CD4-positive, alpha-beta T cell treated with Interferon alpha-2 for 1 hour (primary cell): ENCODE data around the gene NCAM1.

Experiments used
- DNase-seq, 2 donors: peaks; one replicate each; pipeline ENCODE4 v3.0.0-alpha.2; 2020 to 2022

Gene NCAM1

DNA sequence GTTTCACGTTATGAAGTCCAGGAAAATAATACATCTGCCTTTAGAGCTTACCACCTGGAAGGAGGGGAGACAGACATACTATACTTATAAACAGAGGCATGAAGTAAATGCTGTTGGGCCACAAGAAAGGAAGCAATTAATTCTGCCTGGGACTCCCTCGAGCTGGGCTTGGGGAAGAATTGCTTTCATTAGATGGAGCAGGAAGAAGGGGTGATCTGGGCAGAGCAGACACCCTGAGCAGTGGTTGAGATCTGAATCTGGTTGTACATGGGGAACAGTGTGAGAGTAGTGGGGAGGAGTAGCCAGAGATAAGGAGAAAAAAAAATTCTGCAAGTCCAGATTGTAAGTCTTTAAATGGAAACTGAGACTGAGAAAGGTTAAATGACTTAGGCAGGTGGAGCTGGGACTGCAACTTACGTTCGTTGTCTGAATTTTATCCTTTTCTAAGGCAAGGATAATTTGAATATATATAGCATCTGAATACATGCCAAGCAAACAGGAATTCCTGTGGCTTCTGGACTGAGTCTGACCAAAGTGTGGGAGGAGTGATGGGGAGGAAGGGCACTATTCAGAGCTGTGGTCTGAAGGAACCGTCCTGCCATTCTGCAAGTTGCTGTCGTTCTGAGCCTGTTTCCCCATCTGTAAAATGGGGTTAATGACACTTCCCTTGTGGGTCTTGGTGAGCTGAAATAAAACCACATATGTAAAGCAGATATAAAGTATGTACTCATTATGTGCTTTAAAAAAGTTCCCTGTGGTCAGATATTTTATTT, 7.9 kb downstream of the NCAM1 start:
- no peak for DNase-seq

DNA sequence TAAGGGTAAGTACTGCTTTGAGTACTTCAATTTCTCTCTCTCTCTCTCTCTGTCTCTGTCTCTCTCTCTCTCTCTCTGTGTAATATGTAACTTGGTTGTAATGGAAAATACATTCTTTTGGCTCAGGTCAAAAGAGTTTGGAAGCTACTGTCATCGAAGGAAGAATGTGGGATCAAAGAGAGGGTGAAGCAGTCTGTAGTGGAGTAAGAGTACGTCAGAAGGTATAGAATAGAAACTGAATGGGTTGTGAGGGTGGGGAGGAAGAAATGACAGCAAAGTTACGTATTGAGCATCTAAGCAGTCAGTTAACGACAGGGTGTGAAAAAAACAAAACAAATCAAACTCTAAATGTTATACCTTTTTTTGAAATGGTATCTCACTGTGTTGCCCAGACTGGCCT, 10.0 kb downstream of the NCAM1 start:
- no peak for DNase-seq

DNA sequence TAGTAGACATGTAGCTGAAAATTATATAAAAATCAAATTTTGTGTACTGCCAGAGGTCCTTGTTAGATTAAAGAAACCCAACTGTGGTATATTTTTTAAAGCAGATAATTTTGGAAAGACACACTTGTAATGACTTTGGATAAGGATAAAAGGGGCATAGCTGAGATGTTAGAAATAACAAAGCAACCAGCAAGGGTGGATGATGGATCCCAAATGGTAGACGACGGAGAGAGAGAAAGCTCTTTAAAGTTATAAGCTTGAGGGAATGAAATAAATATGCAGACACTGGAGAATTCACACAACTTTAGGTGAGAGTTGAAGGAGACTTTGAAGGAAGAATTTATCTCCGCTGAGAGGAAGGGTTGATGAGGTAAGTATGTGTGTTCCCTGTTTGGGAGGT, 10.6 kb downstream of the NCAM1 start:
- no peak for DNase-seq

DNA sequence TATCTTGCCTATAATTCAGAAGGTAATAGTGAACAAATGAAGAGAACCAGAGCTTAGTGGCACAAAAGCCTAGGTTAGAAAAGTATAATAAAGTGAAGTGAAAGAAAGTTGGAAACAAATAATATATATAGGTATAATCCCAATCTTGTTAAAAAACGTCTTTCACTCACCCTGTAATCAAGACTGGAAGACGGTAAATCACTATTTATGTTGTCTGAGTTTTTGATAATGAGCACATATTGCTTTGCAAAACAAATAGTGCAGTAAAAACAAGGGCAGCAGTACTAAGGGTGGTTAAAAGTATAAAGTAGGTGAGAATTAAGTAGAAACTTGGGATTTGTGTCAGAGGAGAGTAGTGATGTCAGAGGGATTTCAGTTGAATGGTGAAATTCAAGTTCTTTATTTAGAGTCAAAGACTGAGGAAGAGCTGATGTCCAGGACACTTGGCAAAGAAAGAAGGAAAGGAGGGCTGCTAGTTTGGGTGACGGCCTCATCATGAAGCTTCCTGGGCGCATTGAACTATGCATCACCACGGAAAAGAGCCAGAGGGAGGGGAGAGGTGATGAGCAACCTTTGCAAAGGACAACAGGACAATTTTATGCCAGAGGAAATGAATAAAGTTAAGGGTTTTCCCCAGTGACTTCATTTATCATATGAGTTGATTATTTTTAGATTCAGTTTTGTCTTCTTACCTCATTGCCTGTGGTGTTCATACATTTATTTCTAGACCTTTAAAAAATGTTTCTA, 11.4 kb downstream of the NCAM1 start:
- DNase-seq, result no peak

DNA sequence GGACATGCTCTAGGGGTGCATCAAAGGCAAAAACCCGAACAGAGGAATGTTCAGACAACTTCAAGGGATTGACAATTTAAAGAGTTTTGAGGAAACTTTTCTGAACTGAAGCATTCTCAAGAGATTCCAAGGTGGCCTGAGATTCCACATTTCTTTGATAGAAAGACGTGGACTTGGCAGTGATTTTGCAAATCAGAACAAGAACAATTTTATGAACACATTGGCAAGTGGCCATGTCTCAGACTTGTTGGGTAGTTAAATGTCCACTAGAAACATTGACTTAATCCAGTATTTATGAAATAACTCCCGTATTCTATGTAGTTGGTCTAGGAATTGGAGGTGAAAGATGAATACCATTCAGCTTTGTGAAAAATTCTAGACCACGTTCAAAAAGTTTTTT, 13.8 kb downstream of the NCAM1 start:
- no peak for DNase-seq

DNA sequence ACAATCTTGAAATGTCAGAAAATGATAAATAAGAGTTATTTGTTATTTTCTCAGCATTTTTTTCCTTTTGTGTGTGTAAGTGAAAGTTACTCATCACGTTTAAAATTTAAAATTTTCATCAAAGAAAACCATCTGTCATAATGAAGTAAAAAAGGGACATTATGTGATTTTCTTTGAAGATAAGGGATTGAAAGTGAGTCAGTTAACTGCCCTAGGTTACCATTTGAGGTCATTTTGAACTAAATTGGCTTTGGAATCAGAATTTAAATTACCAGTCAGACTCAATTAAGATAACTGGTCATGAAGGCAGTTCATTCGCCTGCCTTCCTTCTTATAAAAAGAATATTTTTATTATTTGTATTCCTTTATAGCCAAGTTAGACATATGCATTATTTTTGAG, 14.3 kb downstream of the NCAM1 start:
- no peak for DNase-seq

DNA sequence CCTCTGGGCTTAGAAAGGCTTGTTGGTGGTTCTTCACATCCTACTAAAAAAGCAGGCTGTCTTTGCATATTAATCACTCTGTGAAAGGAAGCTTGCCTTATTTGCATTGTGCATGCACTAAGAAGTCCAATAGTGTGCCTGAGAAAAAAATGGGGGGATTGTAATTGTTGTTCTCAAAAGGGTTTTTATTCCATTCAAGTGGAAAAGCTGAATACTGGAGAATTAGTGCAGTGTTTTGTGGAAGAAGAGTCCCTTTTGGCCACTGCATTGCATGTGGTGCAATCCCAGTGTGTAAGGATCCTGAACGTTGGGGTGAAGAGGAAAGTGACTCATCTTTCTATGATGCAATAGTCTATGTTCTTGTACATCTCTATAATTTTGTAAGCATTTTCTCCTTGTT, 16.5 kb downstream of the NCAM1 start:
- DNase-seq, result peak in 1 of 2 donors; percentile 29

DNA sequence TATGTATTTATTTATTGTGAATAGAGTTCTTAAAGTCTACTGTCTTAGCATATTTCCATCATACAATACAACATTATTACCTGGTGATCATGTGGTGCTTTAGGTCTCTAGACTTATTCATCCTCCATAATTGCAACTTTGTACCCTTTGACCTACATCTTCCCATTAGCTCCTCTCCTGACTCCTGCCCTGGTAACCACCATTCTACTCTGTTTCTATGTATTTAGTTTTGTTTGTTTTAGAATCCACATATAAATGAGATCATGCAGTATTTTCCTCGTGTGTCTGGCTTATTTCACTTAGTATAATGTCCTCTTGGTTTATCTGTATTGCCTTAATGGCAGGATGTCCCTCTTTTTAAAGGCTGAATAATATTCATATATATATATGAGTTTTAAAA, 22.7 kb downstream of the NCAM1 start:
- no peak for DNase-seq

DNA sequence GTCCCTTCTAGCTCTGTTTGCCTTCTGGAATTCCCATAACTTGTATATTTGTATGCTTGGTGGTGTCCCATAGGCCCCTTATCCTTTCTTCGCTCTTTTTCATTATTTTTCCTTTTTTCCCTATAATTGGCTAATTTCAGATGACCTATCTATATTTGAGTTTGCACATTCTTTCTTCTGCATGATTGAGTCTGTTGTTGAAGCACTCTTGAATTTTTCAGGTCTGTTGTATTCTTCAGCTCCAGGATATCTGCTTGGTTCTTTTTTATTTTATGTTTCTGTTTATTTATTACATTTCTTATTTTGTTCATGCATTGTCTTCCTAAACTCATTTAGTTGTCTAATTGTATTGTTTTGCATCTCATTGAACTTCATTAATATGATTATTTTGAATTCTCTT, 28.0 kb downstream of the NCAM1 start:
- no peak for DNase-seq

DNA sequence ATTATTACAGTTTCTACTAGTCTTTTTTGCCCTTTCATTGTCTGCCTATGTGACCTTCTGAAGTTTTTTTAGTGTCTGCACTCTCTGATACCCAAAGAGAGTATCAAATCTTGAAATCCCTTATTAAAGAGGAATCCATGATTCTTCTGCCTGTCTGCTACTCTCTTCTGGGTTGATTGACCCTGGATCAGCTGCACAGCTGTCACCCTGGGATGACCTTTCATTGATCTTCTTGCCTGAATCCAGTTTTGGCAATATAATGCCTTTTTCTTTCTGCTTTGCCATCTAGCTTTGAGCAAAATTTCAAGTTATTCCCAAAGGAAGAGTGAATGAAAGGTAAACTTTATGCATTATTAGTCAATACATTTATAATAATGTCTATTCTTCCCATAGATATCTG, 32.6 kb downstream of the NCAM1 start:
- no peak for DNase-seq

DNA sequence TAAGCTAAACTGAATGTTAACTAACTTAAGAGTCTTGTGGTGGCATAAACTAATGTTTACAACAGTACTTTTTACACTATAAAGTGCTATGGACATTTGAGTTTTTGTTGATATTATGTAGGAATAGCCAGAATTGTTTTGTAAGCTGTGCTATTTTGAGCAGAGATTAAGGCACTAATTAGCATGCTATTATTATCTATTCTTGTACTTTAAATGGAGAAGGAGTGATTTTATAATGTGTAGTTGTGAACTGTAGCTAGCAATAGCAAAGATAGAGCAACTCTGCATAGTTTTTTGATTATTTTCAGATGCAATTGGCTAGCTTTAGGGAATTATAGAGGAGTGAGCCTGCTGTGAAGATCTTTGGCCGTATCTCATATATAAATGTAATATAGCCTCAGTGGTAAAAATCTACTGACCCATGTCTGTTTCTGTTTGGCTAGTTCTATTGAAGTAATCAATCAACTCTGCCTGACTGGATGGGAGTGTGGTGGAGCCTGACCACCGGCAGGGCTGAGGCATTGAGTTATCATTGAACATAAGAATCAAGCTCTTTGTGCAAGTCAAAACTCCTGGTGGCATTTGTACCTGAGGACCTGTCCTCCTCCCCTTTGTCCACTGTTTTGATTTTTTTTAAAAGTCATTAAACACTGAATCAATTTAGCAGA, 34.3 kb downstream of the NCAM1 start:
- no peak for DNase-seq

DNA sequence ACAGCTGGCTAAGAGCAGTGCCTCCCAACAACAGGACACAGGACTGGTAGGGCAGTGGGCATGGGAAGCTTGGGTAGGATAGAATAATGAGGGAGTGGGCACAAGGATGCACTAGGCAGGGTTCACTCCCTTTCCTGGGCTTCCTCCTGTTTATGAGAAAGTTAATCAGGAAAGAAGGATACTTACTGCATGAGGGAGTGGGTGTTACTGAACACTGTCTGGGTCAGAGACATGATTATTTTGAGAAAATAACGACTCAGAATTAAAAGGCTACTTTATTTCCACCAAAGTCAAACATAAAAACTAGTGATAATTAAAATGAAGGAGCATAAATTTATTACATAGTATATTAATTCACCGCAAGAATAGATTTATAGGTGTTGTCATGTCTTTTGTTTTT, 35.8 kb downstream of the NCAM1 start:
- DNase-seq, result no peak

DNA sequence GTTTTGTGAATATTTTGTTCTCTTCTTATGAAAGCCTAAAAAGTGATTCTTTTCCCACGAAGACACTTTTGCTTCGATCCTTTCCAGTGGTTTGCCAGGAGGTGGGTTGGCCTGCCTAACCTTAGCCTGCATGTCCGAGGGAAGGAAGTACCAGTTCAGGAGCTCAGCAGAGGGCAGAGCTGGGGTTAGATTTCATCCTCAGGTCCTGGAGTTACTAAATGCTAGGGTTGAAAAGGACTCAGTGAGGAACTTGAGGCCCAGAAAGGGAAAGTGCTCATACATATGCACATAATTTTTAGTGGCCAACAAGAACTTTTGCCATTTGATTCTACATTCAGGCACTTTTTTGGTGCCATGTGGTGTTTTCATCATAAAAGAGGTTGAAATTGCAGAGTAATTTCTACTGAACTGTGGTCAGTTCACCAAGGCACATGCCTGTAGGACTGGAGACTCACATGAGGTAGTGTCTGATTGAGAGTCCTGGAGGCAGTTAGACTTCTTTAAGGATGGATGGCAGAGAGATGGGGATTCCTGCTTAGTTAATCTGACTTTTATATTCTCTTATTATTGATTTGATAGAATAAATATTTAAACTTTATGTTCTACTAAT, 36.7 kb downstream of the NCAM1 start:
- DNase-seq, result no peak

DNA sequence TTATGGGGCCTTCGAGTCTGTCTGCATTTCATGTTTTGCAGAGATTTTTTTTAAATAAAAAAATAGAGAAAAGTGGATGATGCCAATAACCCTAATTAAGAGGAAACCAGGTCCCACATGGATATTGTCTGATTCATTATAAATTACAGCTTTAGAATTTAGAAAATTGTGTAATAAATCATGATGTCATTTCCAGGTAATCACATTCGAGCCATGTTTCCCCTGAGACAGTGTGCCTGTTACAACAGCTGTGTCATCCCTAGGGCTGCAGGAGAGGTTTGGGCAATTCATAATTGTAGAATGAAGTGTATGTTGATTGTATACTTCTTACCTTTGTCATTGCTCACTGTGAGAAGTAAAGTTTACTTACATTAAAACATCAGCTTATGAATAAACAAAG, 38.3 kb downstream of the NCAM1 start:
- DNase-seq, result no peak

DNA sequence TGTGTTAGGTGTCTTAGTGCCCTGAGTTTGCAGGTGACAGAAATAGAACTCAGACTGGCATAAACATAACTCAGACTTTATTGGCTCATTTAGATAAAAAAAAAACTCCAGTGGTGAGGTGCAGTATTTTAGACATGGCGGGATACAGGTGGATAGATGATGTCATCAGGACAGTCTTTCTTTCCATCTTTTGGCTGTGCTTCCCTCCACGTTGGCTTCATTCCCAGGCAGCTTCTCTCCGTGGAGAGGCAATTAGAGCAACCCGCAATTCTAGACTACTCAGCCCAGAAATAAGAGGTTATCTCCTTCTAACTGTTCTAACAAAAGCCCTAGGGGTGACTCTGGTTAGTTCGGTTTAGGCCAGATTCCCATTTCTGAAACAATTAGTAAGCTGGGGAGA, 40.5 kb downstream of the NCAM1 start:
- no peak for DNase-seq

DNA sequence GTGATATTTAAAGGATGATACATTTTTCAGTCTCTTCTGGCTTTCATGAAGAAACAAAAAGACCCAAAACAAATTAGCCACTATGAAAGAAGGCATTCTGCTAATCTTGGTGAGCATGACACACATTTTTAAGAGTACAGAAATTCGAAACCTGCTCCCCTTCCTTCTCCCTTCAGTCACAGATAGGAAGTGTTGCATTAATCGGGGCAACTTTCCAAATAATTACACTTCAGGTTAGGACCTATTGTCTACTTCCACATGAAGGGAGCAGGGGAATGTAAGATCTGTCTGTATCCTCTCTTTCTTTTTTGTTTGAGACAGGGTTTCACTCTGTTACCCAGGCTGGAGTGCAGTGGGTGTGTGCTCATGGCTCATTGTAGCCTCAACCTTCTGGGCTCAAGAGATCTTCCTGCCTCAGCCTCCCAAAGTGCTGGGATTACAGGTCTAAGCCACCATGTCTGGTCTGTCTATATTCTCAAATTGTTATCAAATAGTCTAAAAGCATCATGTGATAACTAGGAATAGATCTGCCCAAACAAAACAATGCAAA, 45.8 kb downstream of the NCAM1 start:
- no peak for DNase-seq

DNA sequence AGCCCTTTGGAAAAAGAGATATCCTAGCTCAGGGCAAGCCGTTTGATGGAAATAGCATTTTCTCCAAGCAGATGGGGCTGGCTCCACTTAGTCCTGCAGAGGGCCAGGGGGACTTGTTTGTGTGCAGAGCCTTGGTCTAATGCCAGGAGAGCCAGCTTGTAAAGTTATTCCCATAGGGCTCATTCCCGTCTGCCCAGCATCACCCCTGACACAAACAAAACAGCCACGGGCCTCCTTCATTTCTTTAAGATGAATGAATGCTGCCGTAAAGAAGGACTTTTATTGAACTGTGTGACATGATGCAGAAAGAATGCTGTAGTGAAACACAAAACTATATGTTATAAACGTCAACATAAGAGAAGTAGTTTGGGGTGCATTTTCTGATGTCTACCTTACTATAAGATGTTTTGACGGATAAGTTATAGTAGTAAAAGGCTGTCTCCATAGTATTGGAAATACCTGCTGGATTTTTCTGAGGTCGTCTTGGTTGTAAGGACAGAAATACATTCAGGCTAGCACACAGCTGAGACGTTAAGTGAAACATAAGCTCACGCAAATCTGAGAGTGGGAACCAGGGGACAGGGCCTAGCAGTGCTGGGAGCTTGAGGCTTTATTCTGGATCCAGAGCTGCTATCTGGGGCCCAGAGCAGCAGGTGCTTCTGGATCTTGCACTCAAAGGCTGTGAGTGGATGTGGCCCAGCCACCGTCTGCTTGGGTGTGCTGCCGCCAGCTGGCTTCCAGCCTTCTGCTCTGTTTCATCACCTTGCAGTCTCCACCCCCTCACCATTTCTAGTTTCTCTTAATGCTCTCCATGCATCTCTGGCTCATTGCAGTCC, 53.3 kb downstream of the NCAM1 start:
- no peak for DNase-seq

DNA sequence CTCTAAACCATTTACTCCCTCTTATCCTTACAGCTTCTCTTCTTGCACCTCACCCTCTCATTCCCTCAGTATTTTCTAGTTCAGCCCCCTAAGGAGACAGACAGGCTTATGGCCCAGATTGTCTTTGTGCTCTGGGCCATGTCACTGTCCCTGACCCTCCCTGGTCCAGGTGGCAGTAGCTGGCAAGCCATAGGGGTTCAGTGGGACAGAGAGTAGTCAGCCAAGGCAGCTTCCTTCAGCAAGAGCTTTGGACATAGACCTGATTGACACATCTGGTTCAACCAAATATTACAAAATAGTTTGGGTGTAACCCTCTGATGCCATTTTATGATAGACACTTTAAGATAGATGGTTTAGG, 53.9 kb downstream of the NCAM1 start:
- DNase-seq, result no peak

DNA sequence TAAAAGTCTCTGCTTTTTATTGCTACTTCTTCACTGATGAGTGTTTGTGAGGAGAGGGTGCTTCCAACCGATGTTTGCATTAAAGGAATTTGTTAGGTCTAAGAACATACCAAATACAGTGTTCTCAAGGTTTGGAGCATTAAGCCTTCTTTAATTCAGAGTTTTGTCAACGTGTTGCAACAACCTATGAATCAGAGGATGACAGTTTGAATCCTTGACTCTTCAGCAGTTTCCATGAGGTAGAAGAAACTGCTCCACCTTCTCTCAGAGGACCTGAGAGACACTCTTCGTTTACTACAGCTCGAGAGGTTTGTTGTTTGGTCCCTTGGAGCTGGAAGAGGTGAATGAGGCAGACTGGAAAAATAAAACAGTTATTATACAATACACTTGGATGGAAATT, 55.7 kb downstream of the NCAM1 start:
- no peak for DNase-seq

DNA sequence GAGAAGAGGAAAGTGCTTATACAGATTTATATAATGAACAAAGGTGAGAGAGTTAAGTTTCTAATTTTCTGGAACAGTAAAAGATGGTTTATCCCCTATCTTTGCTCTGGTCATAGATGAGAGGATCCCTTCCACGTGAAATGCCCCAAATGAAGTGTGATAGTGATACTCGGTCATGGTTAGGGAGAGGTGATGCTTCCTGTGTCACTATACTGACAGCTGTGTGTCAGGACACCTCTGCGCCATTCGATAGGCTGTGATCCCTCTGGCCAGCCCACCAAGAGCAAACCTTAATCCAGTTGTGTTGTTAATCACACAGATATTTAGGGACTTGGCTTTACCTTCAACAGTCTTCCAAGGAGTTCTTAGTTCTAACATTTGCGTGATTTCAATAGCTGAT, 57.7 kb downstream of the NCAM1 start:
- DNase-seq, result no peak

DNA sequence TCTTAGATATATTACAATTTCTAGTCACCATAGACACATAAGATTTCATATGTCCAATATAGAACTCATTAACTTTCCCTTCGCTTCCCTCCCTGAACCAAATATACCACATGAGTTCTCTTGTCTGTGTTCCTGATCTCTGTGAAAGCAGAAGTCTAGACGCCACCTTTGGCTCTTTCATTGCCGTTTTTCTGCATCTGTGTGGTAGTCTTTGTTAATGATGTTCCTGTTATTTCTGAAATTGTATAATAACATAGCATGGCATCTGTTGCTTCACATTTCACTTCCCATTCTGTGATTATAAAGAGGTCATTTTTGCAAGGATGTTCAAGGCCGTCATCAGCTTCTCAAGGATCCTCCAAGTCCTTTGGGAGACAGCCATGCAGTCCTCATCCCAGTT, 58.5 kb downstream of the NCAM1 start:
- DNase-seq, result no peak

DNA sequence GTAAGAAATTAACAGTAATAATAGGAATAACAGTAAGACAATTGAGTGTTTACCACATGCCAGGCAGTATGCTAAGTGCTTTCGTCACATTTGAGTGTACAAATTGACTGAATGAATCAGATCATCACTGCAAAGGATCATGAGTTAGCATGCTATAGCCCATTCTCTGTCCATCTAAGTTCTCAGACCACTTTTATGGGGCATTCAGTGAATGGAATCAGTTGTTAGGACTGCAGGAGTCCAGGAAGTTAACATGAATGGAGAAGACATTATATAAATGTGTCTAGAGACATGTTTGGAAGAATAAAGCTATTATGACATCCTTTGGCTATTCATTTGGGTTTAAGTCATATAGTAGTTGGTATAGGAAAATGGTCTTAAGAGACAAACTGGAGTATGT, 59.9 kb downstream of the NCAM1 start:
- DNase-seq, result no peak

DNA sequence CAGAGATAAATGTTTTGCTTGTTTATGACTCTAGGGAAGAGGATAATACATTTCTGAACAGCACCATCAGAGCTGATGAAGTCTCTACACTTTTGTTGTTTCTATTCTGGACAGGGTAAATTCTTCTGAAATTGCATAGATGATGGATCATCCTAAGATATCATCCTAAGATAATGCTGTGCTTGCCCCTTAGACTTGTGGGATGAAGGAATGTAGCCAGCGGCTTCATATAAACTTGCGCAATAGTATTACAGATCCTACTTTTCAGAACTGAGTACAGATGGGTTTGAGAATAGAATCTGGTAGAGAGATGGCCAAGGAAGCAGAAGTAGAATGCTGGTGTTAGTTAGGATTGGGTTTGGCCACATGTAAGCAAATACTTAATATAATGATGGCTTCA, 61.0 kb downstream of the NCAM1 start:
- DNase-seq, result no peak
